ENCODE measurements around the gene GTF2I. TPM values are rescaled to one million over a fixed set of nuclear protein-coding genes. Genes with fewer than 3 reads are reported as not detected.
"Not testable (repeated sequence)": the region's sequence is repeated elsewhere in the genome, so short reads cannot be mapped to it uniquely, and the experiment has no call there.

The GTF2I gene
- total RNA-seq = 167 and 169 TPM in 2 replicates

DNA sequence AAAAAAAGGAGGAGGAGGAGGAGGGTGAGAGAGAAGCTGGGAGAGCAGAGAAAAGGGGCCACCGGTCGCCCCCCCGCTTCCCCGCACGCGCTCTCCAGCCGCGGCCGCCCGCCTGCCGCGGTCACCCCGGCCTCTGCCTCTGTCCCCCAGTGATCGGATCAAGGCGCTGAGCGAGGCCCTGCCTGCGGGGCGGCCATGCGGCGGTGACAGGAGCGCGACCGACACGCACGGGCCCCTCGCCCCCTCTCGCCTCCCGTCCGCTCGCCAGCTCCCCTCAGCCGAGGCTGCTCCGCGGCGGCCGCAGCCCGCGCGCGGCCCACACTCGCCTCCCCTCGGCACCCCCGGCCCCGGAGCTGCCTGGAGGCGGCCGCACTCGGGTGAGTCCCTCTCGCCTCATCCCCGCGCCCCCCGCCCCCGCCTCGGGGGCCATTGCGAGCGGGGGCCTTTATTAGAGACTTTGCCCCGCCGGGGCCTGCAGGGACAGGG, at the start of gene GTF2I:
TSS of gene GTF2I (plus strand) at position 27 of the 486 bp plus-strand sequence. CDS start 31,411 bp downstream, outside the sequence.
- intact Hi-C loops (cut with micrococcal nuclease) = loop anchor here (2.0 to 5.0 kb wide), 2 partner anchors 205 to 1135 kb away; partner anchors contain the start of genes BAZ1B and GTF2IRD1

DNA sequence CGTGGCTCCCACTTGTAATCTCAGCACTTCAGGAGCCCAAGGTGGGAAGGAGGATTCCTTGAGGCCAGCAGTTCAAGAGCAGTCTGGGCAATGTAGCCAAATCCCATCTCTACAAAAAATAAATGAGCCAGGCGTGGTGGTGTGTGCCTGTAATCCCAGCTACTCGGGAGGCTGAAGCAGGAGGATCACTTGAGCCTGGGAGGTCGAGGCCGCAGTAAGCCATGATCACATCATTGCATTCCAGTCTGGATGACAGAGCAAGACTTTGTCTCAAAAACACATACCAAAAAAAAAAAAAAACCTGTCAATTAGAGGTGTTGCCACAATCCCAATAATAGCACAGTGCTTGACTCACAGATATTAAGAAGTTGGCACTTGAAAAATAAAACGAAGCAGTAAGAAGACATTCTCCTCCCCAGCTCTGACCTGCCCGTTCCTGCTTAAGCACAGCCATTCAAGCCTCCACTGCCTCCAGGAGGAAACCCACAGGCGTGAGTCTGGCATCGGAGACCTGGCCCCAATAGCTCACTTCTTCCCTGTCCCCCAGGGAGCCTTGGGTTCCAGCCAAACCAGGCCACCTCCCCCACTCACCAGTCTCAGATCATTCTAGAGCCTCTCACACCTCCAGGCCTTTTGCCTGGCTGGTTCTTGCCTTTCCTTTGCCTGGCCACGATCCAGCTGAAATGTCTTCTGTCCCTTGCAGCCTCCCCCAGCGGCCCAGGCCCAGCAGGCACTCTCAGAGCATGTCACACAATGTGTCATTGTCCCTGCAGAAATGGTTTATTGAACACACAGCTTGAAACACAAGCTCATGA, 45.3 kb upstream of the GTF2I start:
- intact Hi-C loops (cut with micrococcal nuclease) = no loop called here

DNA sequence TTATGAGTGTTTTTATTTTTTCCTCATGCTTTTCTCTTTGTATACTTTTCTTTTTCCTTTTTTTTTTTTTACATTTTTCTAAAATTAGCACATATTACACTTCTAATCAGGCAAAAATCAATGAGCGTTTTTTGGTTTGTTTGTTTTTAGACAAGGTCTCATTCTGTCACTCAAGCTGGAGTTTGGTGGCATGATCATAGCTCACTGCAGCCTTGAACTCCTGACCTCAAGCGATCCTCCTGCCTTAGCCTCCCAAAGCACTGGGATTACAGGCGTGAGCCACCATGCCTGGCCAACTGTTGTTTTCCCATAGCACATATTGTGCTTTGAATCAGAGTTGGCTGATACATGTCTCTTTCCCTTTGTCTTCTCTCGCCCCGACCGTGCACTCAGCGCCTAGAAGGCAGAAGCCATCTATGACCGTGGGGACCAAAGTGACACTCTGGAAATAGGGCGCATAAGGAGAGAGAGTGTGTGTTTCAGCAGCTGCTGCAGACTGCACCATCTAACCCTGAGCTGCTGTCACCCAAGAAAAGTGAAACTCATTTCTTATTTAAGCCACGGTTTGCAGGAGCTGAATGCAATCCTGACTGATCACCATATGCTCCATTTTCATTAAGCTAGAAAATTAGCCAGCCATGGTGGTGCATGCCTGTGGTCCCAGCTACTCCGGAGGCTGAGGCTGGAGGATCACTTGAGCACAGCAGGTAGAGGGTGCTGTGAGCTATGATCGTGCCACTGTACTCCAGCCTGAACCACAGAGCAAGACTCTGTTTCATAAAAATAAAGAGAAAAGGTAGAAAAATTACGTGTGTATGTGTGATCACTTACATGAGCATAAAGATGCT, 41.4 kb upstream of the GTF2I start:
- intact Hi-C loops (cut with micrococcal nuclease) = no loop called here

DNA sequence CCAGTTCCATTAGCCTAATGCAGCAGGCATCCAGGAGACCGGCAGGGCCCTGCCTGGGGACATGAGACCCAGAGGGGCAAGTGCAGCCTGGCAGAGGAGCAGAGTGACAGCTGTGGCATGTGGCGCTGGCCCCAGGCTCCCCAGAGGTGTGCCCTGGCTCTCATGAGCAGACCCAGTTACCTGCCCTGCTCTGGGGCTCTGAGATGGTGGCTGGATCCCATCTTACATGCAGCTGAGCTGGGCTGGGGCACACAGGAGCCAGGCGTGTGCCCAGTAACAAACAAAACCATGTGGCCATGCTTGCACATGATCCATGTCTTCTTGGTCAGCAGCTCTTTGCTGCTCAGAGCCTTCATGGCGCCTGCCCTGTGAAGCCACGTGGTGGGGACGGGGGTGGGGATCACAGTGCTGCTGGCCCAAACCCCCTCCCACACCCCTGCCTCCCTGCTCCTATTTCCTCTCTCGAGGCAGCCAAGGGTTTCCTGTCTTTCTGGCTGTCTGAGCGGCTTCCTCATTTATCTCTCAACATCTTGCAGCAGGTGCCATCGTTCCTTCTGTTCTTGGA, 40.3 kb upstream of the GTF2I start:
- intact Hi-C loops (cut with micrococcal nuclease) = no loop called here

DNA sequence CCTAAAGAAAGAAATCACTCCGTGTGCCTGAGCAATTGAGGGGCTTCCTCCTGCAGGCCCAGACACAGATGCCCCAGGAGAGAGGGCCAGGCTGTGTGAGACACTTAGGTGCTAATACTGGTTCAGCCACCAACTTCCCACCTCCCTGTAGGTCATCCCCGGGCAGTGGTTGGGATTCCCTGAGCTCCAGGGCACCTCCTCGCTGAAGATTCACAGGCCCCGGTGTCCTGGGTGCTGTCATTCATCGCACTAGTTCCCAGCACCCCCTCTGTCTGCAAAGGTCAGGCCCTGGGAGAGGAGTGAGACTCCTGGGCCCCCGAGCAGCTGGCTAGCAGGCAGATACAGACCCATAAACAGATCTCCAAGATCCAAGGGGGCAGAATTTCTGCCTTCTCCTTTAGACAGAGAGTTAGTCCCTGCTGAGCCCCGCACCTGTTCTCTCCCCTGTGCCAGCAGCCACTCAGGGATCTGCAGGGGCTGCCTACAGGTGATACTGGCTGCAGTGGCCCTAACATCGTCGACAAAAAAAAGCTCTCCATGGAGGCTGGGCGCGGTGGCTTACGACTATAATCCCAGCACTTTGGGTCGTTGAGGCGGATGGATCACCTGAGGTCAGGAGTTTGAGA, 38.2 kb upstream of the GTF2I start:
- intact Hi-C loops (cut with micrococcal nuclease) = no loop called here

DNA sequence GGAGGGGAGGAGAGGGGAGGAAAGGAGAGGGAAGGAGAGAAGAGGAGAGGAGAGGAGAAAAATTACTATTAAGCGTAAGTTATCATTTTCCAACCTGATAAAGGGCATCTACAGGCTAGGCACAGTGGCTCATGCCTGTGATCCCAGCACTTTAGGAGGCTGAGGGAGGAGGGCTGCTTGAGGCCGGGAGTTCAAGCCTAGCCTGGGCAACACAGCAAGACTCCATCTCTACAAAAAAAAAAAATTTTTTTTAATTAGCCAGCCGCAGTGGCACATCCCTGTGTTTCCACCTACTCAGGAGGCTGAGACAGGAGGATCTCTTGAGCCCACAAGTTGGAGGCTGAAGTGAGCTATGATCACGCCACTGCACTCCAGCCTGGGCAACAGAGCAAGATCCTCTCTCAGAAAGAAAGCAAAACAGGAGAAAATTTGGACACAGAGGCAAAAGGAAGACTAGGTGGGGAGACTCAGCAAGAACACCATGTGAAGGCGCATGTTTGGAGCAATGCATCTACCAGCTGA, 35.2 kb upstream of the GTF2I start:
- intact Hi-C loops (cut with micrococcal nuclease) = no loop called here

DNA sequence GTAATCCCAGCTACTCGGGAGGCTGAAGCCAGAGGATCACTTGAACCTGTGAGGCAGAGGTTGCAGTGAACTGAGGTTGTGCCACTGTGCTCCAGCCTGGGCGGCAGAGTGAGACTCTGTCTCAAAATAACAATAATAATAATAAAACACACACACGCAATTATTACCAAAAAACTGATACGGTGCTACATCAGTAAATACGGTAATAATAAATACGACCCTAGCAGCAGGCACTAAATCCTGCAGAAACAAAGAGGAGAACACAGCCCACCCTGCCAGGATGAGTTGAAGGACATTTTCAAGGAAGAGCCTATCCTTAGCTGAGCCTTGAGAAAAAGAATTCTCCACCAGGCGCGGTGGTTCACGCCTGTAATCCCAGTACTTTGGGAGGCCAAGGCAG, 34.4 kb upstream of the GTF2I start:
- intact Hi-C loops (cut with micrococcal nuclease) = no loop called here

DNA sequence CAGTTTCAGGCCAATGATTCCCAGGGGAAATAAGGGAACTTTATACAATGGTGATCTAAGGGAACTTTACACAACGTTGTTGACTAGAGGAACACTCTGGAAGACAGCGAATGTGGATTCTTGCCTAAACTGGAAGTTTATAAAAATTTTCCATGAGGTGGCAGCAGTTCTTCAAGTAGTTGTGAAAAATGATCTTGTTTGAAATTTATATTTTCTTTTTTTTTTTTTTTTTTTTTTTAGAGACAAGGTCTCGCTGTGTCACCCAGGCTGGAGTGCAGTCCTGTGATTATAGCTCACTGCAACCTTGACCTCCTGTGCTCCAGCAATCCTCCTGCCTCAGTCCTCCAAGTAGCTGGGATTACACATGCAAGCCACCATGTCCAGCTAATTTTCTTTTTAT, 32.1 kb upstream of the GTF2I start:
- intact Hi-C loops (cut with micrococcal nuclease) = no loop called here

DNA sequence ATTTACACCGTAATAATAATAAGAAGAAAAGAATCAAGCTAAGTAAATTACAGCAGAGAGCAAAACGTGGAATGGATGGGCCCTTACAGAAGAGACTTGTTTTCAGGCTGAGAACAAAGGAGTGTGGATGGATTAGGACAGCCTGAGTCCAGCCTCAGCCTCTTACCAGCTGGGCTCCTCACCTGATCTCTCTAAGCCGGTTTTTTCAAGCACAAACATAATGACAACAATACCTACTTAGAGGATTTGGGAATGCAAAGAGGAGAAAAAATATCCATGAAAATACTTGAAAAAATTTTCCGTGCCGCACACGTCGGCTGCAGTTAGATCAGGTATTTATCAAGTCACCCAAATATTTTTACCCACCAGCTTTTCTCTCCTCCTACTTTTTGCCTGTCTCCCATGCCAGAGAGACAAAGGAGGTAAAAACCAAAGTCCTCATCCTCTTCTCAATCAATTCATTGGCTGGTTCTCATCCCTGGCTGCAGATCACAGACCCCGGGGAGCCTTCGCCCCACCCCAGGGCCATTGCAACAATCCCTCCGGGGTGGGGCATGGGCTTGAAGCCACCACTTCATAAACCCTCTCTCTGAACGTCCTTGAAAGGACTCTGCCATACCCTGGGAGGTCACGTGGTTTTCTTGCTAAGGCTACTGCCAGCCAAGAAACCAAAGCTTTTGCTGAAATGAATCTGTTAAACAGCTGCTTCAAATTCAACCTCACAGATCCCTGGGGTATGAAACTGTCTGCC, 29.7 kb upstream of the GTF2I start:
- intact Hi-C loops (cut with micrococcal nuclease) = no loop called here

DNA sequence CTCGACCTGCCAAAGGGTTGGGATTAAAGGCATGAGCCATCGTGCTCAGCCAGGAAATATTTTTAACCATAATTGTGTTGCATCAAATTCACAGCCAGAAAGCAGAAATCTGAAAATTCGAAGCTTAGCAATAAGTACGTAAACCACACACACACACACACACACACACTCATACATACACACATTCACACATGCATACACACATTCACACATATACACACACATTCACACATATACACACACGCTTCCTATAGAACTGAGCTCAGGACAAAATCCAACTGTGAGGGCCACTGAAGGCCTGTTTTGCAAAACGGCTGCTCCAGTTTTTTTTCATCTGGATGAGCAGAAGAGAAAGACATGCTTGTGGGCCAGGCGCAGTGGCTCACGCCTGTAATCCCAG, 25.0 kb upstream of the GTF2I start:
- intact Hi-C loops (cut with micrococcal nuclease) = no loop called here

DNA sequence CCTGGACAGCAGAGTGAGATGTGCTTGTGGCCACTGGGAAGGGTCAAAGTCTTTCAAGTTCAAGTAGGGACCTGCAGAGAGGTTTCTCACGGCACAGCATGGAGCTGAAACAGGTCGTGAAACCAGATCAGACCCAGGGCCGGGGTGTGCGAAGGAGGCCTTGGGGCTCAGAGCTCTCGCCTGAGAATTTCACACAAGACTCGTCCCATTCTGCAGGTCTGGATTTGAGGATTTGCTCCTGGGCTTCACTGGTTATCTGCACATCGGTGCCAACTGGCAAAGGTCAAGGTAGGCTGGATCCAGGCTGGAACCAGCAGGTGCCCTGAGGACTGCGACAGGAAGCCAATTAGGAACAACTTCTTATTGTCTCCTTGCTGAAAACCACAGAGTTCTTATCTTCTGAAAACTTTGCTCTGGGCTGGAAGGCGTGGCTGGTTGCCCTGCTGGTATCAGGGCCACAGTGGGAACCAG, 24.0 kb upstream of the GTF2I start:
- intact Hi-C loops (cut with micrococcal nuclease) = no loop called here

DNA sequence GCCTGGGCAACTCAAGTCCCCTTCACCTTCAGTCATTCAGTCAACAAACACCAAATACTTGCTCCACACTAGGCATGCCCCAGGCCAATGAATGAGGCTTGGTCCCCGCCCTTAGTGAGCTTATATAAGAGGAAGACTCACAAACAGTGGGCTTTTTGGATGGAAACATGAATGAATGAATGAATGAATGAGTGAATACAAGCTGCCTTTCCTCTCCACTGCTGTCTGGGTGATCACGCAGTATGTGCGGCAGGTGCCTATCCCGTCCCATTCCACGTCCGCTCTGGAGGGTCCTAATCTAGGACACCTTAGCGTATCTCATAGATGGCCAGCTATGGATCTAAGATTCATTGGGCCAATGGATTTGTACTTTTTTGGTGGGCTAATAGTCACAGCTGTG, 19.8 kb upstream of the GTF2I start:
- intact Hi-C loops (cut with micrococcal nuclease) = no loop called here

DNA sequence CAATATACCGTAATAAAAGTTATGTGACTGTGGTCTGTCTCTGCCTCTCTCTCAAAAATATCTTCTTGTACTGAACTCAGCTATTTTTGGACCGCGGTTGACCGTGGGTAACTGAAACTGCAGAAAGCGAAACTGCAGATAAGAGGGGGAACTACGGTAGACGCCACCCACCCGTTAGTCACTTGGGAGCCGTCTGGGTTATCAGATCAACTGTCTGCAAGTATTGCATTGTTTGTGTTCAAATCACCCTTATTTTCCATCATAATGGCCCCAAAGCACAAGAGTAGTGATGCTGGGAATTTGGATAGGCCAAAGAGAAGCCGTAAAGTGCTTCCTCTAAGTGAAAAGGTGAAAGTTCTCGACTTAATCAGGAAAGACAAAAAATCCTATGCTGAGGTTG, 7.5 kb upstream of the GTF2I start:
- intact Hi-C loops (cut with micrococcal nuclease) = not testable (repeated sequence)

DNA sequence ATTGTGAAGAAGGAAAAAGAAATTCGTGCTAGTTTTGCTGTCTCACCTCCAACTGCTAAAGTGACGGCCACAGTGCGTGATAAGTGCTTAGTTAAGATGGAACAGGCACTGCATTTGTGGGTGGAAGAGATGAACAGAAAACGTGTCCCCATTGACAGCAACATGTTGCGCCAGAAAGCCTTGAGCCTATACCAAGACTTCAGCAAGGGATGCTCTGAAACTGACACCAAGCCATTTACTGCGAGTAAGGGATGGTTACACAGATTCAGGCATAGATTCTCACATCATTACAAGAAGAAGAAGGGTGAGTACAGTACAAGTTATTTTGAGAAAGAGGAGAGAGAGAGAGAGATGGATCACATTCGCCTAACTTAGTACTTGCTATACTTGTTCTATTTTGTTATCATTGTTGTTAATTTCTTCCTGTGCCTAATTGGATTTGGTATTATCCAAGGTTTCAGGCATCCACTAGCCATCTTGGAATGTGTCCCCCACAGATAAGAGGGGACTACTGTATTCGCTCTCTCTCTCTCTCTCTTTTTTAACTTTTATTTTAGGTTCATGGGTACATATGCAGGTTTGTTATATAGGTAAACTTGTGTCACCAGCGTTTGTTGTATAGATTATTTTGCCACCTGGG, 6.9 kb upstream of the GTF2I start:
- intact Hi-C loops (cut with micrococcal nuclease) = not testable (repeated sequence)

DNA sequence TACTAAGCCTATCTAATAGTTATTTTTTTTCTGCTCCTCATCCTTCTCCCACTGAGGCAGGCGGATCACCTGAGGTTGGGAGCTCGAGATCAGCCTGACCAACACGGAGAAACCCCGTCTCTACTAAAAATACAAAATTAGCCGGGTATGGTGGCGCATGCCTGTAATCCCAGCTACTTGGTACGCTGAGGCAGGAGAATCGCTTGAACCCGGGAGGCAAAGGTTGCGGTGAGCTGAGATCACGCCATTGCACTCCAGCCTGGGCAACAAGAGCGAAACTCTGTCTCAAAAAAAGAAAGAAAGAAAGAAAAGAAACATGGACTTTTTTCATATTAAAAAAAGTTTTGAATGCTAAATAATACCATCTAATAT, 6.4 kb upstream of the GTF2I start:
- intact Hi-C loops (cut with micrococcal nuclease) = not testable (repeated sequence)

DNA sequence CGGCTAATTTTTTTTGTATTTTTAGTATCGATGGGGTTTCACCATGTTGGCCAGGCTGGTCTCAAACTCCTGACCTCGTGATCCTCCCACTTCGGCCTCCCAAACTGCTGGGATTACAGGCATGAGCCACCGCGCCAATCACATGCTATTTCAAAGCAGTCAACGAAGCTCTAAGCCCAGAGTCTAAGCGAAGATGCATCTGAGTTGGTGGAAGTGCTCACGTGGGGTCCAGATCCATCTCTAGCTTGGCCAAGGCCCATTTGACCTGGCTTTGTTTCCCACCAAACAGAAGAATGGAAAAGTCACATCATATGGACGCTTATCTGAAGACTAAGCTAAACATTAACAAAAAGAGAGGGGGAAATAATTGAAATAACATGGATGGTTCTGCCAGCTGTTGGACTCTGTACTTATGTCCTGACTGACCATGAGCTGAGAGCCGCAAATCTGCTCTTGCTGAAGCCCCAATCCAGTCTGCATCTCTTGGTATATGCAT, 3.8 kb upstream of the GTF2I start:
- intact Hi-C loops (cut with micrococcal nuclease) = no loop called here

DNA sequence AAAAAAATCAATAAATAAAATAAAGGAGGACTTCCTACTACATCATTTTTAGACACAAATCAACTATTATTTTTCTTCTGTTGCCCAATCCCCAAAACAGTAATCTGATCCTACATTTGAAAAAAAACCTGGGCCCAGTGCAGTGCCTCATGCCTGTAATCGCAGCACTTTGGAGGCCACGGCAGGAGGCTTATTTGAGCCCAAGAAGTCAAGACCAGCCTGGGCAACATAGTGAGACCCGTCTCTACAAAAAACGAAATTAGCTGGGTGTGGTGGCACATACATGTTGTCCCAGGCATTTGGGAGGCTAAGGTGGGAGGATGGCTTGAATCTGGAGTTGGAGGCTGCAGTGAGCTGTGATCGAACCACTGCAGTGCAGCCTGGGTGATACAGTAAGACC, 2.7 kb upstream of the GTF2I start:
- intact Hi-C loops (cut with micrococcal nuclease) = loop anchor here (5.0 kb wide), 1 partner anchor 1133 kb away; the partner anchor contains the start of gene BAZ1B

DNA sequence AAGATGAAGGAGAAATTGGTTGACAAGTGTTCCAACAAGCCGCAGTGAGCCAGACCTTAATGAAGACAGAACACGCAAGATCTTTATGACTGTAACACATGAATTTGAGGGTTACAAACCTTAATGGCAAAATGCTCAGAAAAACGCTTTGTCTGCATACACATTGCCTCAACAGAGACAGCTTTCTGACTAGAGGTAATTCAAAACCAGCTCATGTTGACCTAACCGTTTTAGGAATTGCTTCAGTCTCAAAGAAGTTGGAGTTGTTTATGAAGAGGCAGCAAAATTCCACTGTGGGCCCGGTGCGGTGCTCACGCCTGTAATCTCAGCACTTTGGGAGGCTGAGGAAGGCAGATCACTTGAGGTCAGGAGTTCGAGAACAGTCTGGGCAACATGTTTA, 2.2 kb upstream of the GTF2I start:
- intact Hi-C loops (cut with micrococcal nuclease) = loop anchor here (5.0 kb wide), 1 partner anchor 1133 kb away; the partner anchor contains the start of gene BAZ1B

DNA sequence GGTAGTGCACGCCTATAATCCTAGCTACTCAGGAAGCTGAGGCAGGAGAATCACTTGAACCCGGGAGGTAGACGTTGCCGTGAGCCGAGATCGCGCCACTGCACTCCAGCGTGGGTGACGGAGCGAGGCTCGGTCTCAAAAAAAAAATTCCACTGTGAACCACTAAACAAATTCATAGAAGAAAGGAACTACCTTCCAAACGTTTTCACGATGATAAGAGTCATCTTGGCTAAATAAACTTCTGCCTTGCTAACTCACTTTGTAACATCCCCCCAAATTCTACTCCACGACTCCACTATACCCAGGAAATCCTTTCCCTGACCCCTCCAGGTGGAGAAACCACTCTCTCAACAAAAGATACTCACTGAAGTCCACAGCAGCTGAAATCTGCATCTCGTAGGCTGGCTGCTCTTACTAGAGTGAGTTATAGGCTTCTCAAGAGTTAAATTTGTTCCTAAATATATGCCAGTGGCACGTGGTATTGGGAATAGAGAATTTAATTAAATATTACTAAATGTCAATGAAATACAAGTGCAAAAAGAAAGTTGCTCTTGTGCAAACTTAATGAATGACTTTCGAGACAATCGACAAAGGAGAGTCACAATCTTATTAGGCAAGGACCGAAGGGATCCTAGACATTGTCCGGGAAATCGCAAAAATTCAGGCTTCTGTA, 1.6 kb upstream of the GTF2I start:
- intact Hi-C loops (cut with micrococcal nuclease) = loop anchor here (2.0 to 5.0 kb wide), 2 partner anchors 203 to 1134 kb away; partner anchors contain the start of genes BAZ1B and GTF2IRD1
